IPS-NIHi11 (cell line): ENCODE data around the gene PTTG1IP2.

Experiments
- DNase-seq: peaks from one replicate; pipeline ENCODE4 v3.0.0; 2012; ENCODE audit warnings: mixed read lengths, low spot score

The PTTG1IP2 gene

DNA sequence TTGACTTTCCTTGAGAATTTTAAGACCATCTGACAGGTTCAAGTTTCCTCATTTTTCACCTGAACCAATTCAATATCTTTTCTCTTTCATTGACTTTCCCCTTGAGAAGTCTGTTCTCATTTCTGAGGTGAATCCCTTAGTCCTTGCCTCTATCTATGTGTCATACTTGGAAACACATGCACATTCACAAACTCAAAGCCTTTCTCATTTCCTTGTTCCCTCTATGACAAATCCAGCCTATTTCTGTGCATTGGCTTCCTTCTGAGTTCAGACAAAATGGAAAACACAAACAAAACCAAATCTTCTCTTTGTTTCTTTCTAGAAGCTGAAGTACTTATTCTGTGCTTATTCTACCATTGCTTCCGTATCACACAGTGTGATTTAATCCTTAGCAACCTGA, 13.8 kb downstream of the PTTG1IP2 start:
- no peak for DNase-seq

- no peak for DNase-seq
These were observed 15.3 kb downstream of the PTTG1IP2 start for GRCh38 chr7:90484706-90485105.

GRCh38 chr7:90485734-90486316, 16.4 kb downstream of the PTTG1IP2 start:
- DNase-seq, result no peak

- no peak for DNase-seq
These were observed 18.4 kb downstream of the PTTG1IP2 start for GRCh38 chr7:90487808-90488207.

GRCh38 chr7:90488220-90488619, 18.8 kb downstream of the PTTG1IP2 start:
- no peak for DNase-seq

GRCh38 chr7:90492250-90492649, 22.8 kb downstream of the PTTG1IP2 start:
- DNase-seq, result no peak

DNA sequence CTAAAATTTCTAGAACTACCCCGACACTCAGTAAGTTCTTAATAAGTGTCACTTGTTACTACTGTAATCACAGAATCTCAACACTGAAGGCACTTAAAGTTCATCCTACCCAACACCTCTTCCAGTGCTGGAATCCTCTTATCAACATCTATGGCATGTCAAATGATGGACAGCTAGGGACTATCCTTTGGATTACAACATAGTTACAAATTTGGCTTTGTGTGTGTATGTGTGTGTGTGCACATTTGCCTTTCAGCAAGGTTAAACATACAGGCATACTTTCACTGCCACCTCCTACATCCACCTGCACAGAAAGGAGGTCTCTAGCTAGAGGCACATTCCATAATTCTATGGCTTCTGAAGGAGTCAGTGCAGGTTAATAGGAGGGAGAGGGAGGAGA, 25.8 kb downstream of the PTTG1IP2 start:
- no peak for DNase-seq

GRCh38 chr7:90502539-90502938, 33.1 kb downstream of the PTTG1IP2 start:
- no peak for DNase-seq

- DNase-seq, result no peak
These were observed 33.9 kb downstream of the PTTG1IP2 start for GRCh38 chr7:90503367-90503766.

- DNase-seq, result no peak
These were observed 38.3 kb downstream of the PTTG1IP2 start for GRCh38 chr7:90507692-90508091.

DNA sequence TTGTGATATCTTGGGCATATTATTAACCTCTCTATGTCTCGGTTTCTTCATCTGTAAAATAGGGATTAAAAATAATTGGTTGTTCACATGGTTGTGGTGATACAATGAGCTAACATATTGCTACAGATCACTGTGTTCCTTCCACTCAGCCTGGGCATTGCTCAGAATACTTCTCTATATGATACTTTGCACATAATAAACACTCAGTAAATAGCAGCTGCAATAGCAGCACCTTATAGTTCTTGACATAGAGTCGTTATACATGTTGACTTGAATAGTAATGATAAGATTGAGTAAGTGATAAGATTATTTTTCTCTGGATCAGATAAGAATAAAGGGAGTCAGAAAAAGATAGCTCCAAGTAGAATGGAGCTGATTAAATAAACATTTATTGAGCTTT, 42.3 kb downstream of the PTTG1IP2 start:
- DNase-seq, result no peak

- DNase-seq, result no peak
These were observed 43.4 kb downstream of the PTTG1IP2 start for GRCh38 chr7:90512821-90513254.

GRCh38 chr7:90516257-90516656, 46.8 kb downstream of the PTTG1IP2 start:
- DNase-seq, result no peak

DNA sequence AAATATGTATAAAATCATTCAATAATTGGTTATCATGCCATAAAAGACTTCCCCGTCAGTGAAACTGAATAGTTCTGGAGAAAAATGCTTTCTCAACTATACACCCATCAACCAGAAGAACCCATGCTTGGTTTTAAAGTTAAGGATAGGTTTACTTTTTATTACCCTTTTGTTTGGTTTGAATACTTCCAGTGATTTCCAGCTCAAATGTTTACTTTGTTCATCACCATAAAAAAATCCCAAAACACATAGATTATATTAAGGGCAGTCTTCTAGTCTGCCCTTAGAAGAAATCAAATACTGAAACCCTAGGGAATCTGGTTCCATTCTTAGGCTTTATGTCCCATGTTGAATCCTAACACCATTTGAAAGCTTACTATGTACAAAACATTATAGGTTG, 49.2 kb downstream of the PTTG1IP2 start:
- DNase-seq, result no peak

DNA sequence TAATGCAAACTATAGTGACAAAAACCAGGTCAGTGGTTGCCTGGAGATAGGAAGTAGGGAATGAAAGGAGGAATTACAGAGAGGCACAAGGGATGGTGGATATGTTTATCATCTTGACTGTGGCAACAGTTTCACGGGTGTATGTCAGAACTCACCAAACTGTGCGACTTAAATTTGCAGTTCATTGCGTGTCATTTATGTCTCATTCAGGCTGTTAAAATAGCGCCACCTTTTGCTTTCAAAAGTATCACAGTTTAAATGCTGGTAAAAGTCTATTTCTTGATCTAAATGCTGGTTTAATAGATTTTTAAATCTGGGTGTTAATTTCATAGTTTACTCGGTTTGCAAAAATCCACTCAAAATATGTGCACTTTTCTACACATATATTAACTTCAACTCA, 51.0 kb downstream of the PTTG1IP2 start:
- no peak for DNase-seq

- DNase-seq, result no peak
These were observed 60.8 kb downstream of the PTTG1IP2 start for GRCh38 chr7:90530263-90530662.

DNA sequence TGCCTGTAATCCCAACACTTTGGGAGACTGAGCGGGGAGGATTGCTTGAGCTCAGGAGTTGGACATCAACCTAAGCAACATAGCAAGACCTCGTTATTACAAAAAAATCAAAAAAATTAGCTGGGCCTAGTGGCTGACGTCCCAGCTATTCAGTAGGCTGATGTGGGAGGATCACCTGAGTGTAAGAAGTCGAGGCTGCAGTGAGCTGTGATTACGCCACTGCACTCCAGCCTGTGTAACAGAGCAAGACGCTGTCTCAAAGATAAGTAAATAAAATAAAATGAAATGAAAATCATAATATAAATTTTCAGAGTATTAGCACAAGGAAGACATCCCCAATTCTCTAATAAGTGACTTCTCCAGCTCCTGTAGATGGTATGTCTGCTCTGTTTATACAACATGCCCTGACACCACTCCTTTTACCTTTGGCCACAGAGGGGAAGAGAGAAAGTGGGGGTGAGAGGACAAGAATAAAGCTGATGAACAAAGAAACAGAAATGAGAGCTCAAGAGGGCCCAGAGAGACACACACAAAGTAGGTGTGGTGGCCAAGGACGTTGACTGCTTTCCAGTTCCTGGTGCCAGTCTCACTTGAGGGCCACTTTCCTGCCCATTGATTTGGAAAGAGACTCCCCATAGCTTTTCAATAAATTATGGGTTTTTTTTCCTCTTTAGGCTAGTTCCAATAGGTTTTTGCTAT, 62.9 kb downstream of the PTTG1IP2 start:
- no peak for DNase-seq

GRCh38 chr7:90536449-90536848, 67.0 kb downstream of the PTTG1IP2 start:
- no peak for DNase-seq

DNA sequence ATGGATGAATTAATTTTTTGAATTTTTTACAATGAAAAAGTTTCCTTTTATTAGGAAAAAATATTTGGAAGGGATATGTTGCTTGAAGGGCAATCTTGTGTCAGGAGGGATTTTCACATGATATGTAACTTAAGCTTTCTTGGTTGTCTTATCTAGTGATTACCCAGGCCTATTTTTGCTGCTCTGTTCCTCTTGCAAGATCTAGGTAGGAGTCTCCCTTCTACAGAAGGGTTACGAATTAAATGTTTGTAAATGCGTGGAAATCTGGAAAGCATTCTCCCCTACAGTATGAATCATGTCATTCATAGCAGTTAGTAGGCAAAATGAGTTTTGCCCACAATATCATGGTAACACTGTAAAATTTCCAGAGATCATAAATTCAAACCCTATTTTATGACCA, 69.0 kb downstream of the PTTG1IP2 start:
- DNase-seq, result no peak

DNA sequence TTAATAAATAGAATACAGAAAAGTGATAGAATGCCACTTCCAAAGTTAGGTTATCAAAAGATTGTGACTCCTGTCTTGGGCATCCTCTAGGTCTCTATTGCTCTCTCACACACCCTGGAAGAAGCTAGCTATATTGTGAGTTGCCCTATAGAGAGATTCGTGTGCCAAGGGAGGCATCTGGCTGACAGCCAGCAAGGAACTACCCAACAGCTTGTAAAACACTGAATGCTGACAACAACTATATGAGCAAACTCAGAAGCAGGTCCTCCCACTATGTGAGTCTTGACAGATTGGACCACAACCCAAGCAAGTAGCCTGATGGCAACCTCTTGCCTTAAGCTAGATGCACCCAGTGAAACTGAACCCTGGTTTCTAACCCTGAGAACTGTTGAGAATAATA, 71.0 kb downstream of the PTTG1IP2 start:
- no peak for DNase-seq

DNA sequence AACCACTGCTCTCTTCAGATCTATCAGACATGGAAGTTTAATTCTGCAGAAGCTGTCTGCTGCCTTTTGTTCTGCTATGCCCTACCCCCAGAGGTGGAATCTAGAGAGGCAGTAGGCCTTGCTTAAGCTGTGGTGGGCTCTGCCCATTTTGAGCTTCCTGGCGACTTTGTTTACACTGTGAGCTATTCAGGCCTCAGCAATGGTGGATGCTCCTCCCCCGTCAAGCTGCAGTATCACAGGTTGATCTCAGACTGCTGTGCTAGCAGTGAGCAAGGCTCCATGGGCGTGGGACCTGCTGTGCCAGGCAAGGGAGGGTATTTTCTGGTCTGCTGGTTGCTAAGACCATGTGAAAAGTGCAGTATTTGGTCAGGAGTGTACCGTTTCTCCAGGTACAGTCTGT, 81.6 kb downstream of the PTTG1IP2 start:
- DNase-seq, result no peak

DNA sequence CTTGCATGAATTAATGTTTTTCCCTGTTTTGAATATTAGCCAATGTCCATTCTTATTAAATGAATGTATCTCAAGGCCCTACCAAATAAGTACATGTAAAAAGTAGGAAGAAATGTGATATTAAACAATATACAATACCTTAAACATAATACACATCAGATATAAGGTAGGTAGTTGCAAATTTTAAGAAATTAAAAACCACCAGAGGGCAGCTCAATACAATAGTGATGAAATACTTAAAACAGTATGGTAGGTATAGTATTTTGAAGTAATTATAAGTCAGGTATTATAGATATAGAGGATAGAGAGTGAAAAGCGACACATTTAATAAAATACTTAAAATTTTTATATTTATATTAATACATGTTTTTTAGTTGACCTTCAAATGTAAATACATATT, 83.1 kb downstream of the PTTG1IP2 start:
- no peak for DNase-seq

GRCh38 chr7:90560730-90561129, 91.3 kb downstream of the PTTG1IP2 start:
- no peak for DNase-seq
